ENCODE measurements around the gene SRRM5. TPM values are rescaled to one million over a fixed set of nuclear protein-coding genes. Genes with fewer than 3 reads are reported as not detected.
"Not testable (repeated sequence)": the region's sequence is repeated elsewhere in the genome, so short reads cannot be mapped to it uniquely, and the experiment has no call there.

The SRRM5 gene
- total RNA-seq, 1 donor from 2014 or later, result 0.29 TPM

DNA sequence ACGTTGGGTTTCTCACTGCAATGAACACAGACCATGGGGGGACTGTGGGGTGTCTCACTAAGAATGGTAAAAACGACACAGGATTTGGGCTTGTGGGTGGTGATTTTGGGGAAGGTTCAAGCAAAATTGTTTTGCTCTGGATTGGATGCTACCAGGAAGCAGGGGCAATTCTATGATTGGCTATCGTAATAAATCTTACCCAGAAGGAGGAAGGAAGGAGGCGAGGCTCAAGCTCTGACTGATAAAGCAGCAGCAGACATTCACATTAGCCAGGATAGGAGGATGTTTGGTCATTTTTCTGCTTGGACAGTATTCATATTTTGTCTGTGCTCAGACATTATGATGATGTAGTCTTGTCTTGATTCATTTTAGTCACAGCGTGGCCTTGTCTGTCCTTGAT, 14.0 kb upstream of the SRRM5 start:
- Histone ChIP-seq H3K4me3 (no peak overlapping the region), H3K36me3 (peaks cover 54% of the 10 kb centered on the region), H3K27ac (no peak overlapping the region), H3K27me3 (no peaks in the 10 kb centered on the region), H3K9me3 (no peaks in the 10 kb centered on the region), H3K4me1 (peaks cover 28% of the 10 kb centered on the region)
- intact Hi-C loops (cut with DNase I), result no loop called here
- ATAC-seq, result no peak
- DNase-seq, result no peak
- TF ChIP-seq, protein P1, sequence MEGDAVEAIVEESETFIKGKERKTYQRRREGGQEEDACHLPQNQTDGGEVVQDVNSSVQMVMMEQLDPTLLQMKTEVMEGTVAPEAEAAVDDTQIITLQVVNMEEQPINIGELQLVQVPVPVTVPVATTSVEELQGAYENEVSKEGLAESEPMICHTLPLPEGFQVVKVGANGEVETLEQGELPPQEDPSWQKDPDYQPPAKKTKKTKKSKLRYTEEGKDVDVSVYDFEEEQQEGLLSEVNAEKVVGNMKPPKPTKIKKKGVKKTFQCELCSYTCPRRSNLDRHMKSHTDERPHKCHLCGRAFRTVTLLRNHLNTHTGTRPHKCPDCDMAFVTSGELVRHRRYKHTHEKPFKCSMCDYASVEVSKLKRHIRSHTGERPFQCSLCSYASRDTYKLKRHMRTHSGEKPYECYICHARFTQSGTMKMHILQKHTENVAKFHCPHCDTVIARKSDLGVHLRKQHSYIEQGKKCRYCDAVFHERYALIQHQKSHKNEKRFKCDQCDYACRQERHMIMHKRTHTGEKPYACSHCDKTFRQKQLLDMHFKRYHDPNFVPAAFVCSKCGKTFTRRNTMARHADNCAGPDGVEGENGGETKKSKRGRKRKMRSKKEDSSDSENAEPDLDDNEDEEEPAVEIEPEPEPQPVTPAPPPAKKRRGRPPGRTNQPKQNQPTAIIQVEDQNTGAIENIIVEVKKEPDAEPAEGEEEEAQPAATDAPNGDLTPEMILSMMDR (IDR thresholded peaks at IDR 0.05), result no peak

DNA sequence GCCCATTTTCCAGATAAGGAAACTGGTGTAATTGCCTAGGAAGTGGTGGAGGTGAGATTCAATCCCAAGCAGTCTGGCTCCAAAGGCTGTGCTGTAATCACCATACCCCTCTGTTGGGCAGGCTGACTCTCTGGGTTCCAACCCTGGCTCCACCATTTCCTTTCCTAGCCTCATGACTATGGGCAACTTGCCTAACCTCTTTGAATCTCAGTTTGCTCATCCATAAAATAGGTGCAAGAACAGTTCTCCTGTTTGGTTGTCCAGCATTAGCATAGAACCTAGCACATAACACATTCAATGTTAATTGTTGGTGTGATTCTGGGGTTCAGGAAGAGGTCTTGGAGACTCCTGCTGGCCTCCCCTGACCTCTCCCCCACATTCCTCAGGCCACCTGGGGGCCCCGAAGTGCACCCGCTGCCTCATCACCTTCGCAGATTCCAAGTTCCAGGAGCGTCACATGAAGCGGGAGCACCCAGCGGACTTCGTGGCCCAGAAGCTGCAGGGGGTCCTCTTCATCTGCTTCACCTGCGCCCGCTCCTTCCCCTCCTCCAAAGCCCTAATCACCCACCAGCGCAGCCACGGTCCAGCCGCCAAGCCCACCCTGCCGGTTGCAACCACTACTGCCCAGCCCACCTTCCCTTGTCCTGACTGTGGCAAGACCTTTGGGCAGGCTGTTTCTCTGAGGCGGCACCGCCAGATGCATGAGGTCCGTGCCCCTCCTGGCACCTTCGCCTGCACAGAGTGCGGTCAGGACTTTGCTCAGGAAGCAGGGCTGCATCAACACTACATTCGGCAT, 13.2 kb upstream of the SRRM5 start:
- Histone ChIP-seq H3K4me3 (no peak overlapping the region), H3K27ac (no peak overlapping the region), H3K4me1 (peaks cover 28% of the 10 kb centered on the region), H3K27me3 (no peaks in the 10 kb centered on the region), H3K36me3 (peaks cover 46% of the 10 kb centered on the region), H3K9me3 (no peaks in the 10 kb centered on the region)
- ATAC-seq, result no peak
- DNase-seq, result no peak
- TF ChIP-seq, protein P1 (IDR thresholded peaks at IDR 0.05), result no peak
- intact Hi-C loops (cut with DNase I), result no loop called here

DNA sequence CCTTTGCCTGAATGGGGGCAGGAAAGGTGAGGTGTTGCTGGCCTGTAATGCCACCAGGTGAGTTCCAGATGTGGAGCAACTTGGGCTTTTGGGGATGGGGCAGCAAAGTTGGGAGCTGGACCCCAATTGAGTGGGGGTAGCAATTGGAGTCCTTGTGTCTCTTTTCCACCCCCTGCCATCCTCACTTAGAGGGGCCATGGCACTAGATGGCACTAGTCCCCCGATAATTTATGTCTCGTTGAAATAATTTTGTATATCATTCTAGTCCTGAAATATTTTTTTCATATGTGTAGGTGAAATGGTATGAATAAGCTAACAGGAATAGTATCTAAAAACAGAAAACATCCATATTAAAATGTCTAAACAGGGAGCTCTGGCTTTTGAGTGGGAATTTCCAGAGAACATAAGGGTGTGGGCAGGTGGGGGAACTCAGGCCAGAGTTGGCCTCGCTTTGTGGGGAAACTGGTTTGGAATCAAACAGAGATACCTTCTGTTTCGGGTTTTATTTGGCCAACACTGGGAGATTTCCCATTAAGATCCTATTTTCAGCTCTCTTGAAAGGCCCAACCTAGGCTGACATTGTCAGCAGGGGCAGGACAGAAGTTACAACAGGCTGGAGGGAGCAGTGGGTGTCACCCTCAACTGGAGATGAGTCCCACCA, 12.1 kb upstream of the SRRM5 start:
- intact Hi-C loops (cut with DNase I), result no loop called here
- no peak overlapping the region for H3K4me3 ChIP-seq
- peaks cover 39% of the 10 kb centered on the region for H3K36me3 ChIP-seq
- TF ChIP-seq, protein P1 (IDR thresholded peaks at IDR 0.05), result no peak
- peaks cover 20% of the 10 kb centered on the region for H3K4me1 ChIP-seq
- H3K27me3 ChIP-seq, result no peaks in the 10 kb centered on the region
- no peak for DNase-seq
- no peak for ATAC-seq
- no peak overlapping the region for H3K27ac ChIP-seq
- no peaks in the 10 kb centered on the region for H3K9me3 ChIP-seq

DNA sequence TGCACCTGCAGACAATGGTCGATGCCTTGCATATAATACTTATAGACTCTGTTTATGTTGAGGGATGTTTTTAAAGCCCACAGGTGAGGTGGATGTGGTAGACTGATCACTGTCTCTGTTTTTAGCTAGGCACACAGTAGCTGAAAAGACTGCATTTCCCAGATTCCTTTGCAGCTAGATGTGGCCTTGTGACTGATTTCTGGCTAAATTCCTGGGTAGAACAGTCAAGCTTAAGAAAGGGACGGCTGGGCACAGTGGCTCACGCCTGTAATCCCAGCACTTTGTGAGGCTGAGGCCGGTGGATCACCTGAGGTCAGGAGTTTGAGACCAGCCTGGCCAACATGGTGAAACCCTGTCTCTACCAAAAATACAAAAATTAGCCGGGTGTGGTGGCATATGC, 11.6 kb upstream of the SRRM5 start:
- Histone ChIP-seq H3K4me1 (peaks cover 14% of the 10 kb centered on the region), H3K36me3 (peaks cover 39% of the 10 kb centered on the region)
- H3K4me3 ChIP-seq; DNase-seq; H3K9me3 ChIP-seq; H3K27ac ChIP-seq; ATAC-seq; intact Hi-C loops (cut with DNase I); H3K27me3 ChIP-seq: not testable (repeated sequence)

DNA sequence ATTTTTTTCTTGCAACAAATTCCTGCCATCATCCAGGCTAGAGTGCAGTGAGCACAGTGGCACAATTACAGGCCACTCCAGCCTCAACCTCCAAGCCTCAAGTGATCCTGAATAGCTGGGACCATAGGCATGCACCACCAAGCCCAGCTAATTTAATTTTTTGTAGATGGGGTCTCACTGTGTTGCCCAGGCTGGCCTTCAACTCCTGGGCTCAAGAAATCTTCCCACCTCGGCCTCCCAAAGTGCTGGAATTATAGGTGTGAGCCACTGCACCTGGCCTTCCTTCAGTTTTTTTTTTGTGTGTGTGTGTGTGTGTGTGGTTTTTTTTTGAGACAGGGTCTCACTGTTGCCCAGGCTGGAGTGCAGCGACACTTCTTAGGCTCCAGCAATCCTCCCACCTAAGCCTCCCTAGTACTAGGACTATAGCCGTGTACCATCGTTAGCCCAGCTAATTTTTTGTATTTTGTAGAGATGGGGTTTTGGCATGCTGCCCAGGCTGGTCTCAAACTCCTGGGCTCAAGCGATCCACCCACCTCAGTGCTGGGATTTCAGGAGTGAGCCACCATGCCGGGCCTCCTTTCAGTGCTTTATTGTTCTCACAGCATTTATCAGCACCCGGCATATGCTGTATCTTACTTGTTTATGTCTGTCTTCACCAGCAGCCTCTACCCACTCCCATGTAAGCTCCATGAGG, 5.9 kb upstream of the SRRM5 start:
- TF ChIP-seq, protein P1 (IDR thresholded peaks at IDR 0.05), result no peak
- Histone ChIP-seq H3K4me1 (no peaks in the 10 kb centered on the region), H3K4me3 (no peak overlapping the region), H3K9me3 (no peaks in the 10 kb centered on the region), H3K36me3 (peaks cover 26% of the 10 kb centered on the region), H3K27ac (no peak overlapping the region), H3K27me3 (no peaks in the 10 kb centered on the region)
- intact Hi-C loops (cut with DNase I), result no loop called here
- no peak for DNase-seq
- no peak for ATAC-seq
